GM21447 (cell line): Measurements from ENCODE around the gene KLRK1.
"Not testable (repeated sequence)": the region's sequence is repeated elsewhere in the genome, so short reads cannot be mapped to it uniquely, and the experiment has no call there.

Experiments
- ATAC-seq: cut with Tn5 transposase; IDR thresholded peaks from one replicate; pipeline ENCODE4 v1.9.1; 2021; ENCODE audit not compliant: unreplicated experiment

KLRK1 gene

DNA sequence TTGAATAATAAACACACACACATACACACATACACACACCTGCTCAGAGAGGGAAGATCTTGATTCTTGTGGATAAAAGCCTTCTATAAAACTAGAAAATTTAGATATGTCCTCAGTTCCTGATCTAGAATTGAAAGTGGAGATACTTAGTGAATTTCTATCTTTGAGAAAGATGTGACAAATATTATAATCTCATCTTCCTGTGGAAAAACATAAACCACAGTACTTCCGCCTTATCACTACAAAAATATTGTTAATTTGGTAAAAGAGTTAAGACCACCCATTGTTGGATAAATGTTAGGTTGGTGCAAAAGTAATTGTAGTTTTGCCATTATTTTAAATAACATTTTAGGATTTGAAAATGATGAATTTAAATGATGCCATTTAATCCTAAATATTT lies at the start of gene KLRK1:
Gene KLRK1, minus strand, starts transcription at position 138 of the 400 bp plus-strand sequence. CDS start 1,231 bp downstream, outside the sequence.
- ATAC-seq: no peak

DNA sequence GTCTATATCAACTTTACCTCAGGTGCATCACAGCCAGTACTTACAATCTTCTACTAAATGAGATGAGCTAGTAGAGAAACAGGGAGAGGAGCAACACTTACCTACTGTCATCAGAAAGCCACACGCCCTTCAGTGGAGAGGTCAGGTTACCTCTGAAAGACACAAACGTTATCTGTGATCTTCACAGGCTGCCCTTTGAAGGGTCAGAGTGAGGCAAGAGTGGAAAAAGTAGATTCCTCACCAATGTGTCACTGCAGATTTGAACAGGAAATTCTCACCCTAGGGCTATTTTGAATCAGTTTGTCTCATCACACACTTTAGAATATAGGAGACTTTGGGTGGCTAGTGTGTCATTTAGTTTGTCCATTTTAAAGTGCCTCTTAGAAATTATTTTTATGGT lies 47.8 kb upstream of the KLRK1 start:
- not testable (repeated sequence) for ATAC-seq

DNA sequence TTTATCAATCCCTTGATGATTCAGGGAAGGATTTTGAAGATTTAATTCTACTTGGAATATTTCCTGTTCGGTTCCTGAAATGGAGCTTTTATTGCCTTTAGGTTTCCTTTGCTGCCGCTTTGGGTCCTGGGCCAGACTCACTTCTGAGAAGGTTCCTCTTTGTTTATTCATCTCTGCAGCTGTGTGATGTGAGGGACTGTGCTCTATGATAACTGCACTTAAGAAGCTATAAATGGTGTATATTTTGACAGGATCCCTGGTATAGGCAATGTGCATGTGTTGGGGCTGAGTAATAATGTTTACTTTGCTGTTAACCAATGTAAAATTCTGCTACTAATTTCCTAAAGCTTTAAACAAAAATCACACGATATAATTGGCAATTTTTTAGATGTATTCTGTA lies 46.0 kb upstream of the KLRK1 start, which contains the start of gene KLRC2:
Gene KLRC2, minus strand, starts transcription at position 195 of the 400 bp plus-strand sequence. Its CDS starts 24 bp downstream, at position 171.
- not testable (repeated sequence) for ATAC-seq

DNA sequence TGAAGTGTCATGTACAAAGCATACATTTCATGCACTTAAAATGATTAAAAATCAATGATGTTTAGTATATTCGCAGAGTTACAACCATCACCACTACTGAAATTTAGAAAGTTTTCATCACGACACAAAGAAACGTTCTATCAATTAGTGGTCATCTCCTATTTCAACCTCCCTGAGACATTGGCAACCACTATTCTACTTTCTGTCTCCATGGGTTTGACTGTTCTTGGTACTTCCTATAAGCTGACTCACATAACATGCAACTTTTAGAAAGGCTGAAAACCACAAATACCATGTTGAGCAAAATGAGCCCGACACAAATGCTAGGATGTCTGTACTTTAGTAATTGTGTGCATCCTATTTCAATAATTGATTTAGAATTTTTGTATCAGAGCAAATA lies 40.8 kb upstream of the KLRK1 start:
- not testable (repeated sequence) for ATAC-seq

DNA sequence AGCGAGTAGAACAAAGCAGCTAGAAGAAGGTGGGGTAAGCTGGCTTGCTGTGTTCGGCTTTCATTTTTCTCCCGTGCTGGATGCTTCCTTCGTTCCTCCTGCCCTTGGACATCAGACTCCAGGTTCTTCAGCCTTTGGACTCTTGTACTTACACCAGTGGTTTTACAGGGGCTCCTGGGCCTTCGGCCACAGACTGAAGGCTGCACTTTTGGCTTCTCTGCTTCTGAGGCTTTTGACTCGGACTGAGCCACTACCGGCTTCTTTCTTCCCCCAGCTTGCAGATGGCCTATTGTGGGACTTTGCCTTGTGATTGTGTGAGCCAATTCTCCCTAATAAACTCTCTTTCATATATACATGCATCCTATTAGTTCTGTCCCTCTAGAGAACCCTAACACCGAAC lies 36.1 kb upstream of the KLRK1 start:
- ATAC-seq: not testable (repeated sequence)

DNA sequence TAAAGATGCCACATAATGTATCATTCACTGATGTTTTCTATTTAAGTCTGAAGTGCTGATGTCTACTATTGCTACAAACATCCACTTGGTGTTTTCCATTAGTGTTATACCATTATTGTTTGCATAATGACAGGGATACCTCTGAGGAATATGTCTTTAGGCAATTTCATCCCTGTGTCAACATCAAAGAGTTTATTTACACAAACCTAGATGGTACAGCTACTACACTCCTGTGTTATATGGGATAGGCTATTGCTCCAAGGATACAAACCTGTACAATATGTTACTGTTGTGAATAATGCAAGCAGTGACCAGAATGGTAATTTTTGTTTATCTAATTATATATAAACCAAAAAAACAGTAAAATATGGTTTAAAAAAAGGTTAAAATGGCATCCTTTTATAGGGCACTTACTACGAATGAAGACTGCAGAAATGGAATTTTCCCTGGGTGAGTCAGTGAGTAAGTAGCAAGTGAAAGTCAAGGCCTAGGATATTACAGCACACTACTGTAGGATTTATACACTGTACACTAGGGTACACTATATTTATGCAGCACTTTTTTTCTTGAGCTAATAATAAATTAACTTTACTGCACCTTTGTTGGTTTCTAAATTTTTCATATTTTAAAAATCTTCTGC lies 34.5 kb upstream of the KLRK1 start:
- not testable (repeated sequence) for ATAC-seq

DNA sequence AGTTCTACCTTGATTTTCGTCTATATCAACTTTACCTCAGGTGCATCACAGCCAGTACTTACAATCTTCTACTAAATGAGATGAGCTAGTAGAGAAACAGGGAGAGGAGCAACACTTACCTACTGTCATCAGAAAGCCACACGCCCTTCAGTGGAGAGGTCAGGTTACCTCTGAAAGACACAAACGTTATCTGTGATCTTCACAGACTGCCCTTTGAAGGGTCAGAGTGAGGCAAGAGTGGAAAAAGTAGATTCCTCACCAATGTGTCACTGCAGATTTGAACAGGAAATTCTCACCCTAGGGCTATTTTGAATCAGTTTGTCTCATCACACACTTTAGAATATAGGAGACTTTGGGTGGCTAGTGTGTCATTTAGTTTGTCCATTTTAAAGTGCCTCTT lies 32.3 kb upstream of the KLRK1 start:
- not testable (repeated sequence) for ATAC-seq

DNA sequence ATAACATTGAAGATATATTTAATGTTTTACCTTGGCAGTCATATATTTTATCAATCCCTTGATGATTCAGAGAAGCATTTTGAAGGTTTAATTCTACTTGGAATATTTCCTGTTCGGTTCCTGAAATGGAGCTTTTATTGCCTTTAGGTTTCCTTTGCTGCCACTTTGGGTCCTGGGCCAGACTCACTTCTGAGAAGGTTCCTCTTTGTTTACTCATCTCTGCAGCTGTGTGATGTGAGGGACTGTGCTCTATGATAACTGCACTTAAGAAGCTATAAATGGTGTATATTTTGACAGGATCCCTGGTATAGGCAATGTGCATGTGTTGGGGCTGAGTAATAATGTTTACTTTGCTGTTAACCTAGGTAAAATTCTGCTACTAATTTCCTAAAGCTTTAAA lies 30.5 kb upstream of the KLRK1 start, which contains the start of gene KLRC3:
Gene KLRC3, minus strand, starts transcription at position 262 of the 400 bp plus-strand sequence. Its CDS starts 45 bp downstream, at position 217.
- ATAC-seq: not testable (repeated sequence)

DNA sequence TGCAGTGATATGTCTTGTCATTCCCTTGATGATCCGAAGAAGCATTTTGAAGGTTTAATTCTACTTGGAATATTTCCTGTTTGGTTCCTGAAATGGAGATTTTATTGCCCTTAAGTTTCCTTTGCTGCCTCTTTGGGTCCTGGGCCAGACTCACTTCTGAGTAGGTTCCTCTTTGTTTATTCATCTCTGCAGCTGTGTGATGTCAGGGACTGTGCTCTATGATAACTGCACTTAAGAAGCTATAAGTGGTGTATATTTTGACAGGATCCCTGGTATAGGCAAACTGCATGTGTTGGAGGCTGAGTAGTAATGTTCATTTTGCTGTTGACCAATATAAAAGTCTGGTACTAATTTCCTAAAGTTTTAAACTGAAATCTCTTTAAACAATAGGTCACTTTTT lies 19.6 kb upstream of the KLRK1 start, which contains the start of gene KLRC4:
Gene KLRC4, minus strand, starts transcription at position 366 of the 400 bp plus-strand sequence. Its CDS starts 182 bp downstream, at position 184.
- no peak for ATAC-seq

DNA sequence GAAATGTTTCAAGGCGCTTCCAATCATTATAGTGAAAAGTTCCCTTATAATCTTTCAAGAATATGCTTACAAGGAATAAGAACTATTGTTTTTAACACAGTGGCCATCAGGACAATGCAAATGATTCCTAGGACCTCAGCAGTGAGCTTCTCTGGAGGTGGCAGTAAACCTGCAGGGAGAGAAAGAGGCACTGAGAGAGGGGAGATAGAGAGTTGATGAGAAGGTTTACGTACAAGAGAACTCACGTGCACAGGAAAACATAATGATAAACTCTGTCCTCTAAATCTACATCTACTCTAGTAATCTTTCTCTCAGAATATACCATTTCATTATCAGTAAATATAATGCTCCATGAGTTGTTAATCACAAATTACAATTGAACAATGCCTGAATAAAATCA lies 19.0 kb upstream of the KLRK1 start:
- ATAC-seq: no peak

DNA sequence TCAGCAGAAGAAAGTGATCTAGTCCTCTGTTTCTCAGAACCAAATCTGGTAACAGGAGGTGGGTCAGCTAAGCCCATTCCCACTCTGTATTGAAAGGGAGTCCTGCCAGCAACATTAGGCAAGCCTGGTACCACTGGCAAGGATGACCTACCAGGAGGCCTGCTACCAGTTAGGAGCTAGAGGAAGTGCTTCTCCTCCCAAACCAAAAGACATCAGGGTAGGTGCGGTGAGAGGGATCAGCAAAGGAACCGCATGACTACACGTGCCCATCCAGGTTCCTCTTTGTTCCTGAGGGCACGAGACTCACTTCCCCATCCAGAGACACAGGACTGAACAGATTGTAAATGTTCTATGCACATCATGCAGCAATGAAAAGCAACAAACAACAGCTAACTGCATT lies 16.9 kb upstream of the KLRK1 start:
- ATAC-seq: no peak

DNA sequence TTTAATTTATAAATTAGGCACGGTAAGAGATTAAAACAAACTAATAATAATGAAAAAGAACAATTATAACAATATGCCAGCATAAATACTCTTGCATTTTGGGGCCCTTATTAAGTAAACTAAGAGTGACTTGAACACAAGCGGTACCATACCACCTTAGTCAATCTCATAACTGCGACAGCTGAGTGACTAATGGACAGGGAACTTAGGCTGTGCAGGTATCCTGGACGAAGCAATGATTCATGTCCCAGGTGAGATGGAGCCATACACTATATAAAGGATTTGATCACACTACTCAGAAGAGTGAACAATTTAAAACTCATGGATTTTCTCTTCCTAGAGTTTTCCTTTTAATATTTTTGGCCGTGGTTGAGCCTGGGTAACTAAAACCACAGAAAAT lies 15.5 kb upstream of the KLRK1 start:
- ATAC-seq: no peak

DNA sequence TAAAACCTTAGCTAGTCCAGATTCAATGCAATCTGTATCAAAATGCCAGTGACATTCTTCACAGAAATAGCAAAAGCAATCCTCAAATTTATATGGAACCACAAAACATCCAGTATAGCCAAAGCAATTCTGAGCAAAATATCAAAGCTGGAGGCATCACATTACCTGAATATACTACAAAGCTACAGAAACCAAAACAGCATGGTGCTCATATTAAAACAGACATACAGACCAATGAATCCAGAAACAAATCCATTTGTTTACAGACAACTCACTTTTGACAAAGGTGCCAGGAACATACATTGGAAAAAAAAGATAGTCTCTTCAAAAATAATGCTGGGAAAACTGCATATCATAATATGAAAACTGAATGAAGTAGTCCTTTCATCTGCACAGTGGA lies 15.0 kb upstream of the KLRK1 start:
- ATAC-seq: no peak

DNA sequence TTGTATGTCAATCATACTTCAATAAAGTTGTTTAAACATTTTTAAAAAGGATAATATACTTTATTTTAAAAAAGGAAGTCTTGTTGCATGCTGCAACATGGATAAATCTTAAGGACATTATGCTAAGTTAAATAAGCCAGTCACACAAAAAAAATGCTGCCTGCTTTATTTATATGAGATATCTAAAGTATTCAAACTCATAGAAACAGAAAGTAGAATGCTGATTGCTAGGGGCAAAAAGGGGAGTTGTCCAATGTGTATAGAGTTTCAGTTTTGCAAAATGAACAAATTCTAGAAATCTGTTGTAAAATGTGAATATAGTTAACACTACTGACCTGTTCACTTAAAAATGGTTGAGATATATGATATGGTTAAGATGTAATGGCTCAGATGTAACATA lies 11.0 kb upstream of the KLRK1 start:
- ATAC-seq: no peak

DNA sequence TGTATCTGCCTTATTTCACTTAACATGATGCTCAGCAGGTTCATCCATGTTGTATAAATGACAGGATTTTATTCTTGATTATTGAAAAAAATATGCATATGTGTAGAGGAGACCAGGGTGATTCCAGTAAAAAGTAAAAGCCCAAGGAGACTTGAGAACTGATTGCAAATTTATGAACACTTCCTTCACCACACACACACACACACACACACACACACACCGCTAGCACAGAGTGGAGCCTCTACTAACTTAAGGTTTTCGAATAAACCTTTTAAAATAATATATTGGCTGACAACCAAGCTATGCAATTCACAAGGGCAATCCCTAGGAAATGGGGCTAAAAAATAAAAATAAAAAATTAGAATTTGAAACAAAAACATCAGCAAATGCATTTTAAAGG lies 8.3 kb upstream of the KLRK1 start:
- no peak for ATAC-seq

DNA sequence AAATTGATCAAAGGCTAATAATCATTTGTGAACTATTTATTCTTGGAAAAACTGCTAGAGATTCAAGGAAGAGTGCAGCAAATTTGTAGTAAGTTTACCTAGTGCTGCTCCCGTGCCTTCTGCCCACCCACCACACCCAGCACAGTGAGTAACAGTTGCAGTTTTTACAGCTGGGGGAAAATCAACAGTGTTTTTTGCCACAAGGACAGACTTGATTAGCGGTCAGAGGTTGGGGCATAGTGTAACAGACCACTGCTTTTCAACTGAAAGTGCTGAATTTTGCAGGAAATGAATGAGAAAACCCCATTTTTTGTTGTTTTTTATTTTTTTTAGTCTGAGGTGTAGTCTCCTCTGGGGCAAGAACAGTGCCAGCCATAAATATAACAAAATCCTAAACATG lies 7.5 kb upstream of the KLRK1 start:
- ATAC-seq: no peak

DNA sequence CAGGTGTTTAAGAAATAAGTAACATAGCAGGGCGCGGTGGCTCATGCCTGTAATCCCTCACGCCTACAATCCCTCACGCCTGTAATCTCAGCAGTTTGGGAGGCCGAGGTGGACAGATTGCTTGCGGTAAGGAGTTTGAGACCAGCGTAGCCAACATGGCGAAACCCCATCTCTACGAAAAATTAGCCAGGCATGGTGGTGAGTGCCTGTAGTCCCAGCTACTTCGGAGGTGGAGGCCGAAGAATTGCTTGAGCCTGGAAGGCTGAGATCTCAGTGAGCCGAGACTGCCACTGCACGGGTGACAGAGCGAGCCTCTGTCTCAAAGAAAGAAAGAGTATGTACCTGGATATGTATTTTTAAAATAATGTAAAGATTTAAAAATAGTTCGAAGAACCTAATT lies 6.3 kb upstream of the KLRK1 start:
- ATAC-seq: not testable (repeated sequence)

DNA sequence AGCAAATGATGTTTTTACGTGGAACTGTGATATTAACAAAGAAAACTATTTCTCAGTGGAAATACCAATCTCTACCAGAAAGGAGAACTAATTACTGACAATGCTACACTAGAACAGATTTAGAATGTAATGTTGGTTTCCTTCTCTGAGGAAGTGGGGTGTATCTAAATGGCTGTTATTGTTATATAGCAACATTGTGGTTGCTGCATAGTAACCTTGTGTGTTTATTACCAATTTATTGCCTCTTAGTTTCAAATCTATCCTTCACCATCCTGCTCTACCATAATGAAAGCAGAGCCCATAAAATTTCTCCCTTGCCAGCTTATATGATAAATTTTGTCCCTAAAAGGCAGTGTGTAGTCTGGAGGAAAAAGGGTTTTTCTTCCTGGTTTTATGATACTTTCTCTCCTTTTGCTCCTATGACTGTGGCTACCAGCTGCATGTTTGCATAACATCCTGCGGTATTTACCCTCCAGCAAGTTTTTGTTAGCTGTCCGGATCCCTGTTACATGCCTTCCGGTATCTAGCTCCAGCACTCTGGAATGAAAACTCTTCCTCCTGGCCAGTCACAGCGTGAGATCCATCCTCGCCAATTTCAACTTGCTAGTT lies 5.7 kb upstream of the KLRK1 start:
- ATAC-seq: peak; percentile 85

DNA sequence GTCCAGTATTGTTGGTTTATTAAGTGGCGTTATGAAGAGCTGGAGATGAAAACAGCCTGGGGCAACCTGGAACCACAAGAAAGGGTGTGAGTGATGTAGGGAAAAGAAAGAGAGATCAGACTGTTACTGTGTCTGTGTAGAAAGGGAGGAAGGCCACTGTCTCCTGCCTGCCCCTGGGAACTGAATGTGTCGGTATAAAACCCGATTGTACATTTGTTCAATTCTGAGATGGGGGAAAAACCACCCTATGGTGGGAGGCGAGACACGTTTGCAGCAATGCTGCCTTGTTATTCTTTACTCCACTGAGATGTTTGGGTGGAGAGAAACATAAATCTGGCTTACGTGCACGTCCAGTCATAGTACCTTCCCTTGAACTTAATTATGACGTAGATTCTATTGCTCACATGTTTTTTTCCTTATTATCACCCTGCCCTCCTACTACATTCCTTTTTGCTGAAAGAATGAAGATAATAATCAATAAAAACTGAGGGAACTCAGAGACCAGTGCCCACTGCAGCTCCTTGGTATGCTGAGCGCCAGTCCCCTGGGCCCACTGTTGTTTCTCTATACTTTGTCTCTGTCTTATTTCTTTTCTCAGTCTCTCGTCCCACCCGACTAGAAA lies 4.8 kb upstream of the KLRK1 start:
- not testable (repeated sequence) for ATAC-seq

DNA sequence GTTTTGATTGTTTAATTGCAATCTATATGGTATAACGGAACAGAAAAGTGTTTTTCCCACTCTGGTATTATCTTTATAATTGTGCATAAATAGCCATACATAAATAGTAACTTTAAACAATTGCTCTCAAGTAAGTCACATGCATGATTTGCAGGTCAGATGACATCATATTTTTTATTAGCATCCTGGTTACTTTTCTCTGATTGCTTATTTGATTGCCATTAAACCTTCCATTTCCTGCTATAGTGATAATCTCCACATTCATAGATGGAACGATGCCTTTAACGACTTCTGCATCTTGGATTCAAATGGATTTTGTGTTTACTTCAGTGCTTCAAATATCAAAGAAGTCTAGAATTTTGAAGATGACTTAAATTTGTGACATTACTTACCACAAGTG lies 3.5 kb upstream of the KLRK1 start:
- no peak for ATAC-seq

DNA sequence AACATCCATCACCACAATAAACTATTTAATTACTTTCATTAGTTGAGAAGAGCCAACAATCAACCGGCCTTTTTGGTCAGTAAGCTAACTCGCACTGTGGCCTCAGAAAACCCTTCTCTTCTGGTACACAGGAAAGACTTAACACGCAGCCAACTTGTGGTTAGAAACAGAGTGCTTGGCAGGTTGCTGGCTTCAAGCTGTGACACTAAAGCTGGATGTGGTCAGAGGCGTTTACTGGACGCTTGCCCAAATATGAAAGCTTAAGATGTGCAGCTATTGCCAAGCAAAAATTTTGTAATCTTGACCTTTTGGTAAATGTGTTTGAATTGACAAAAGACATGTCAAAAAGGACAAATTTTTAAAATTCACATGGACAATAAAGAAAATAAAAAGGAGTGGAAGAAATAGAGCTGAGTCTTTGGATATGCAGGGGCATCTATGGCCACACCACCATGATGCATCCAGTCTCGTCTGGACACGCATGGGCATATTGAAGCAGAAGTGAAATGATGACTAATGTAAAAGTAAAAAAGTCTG lies 2.6 kb upstream of the KLRK1 start:
- peak; percentile 68 for ATAC-seq

DNA sequence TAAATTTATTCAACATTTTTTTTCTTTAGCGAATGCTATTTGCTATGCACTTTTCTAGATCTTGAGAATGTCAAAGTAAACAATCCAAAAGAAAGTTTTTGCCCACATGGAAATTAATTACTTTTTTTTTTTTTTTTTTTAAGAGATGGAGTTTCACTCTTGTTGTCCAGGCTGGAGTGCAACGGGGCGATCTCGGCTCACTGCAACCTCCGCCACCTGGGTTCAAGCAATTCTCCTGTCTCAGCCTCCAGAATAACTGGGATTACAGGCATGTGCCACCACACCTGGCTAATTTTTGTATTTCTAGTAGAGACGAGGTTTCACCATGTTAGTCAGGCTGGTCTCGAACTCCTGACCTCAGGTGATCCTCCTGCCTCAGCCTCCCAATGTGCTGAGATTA lies 1.1 kb upstream of the KLRK1 start:
- not testable (repeated sequence) for ATAC-seq
